GM10266 (cell line): ENCODE measurements around the gene DUS2.

ENCODE experiments used
- DNase-seq: peaks from one replicate; pipeline ENCODE4 v3.0.0; 2012; ENCODE audit errors: extremely low spot score
- CTCF ChIP-seq: IDR thresholded peaks from 2 replicates; pipeline ENCODE4 v1.5.1; 2012; ENCODE audit warnings: mild to moderate bottlenecking, low read depth; ENCODE audit not compliant: control insufficient read depth, insufficient read depth; ENCODE audit errors: missing control alignments

Gene DUS2

GRCh38 chr16:68085259-68086071, 62.4 kb downstream of the DUS2 start, which contains the start of gene NFATC3:
Gene NFATC3 (plus strand): TSS chr16:68085370. CDS start chr16:68085682, 312 bp downstream.
- TF ChIP-seq CTCF, result no peak
- DNase-seq, result peak; percentile 98

- DNase-seq, result no peak
- no peak for TF ChIP-seq CTCF
These were observed 63.3 kb downstream of the DUS2 start for GRCh38 chr16:68086336-68086841.

GRCh38 chr16:68086860-68087268, 63.8 kb downstream of the DUS2 start:
- DNase-seq, result no peak
- TF ChIP-seq CTCF, result no peak

GRCh38 chr16:68087688-68088087, 64.6 kb downstream of the DUS2 start:
- no peak for DNase-seq
- no peak for TF ChIP-seq CTCF

- no peak for DNase-seq
These were observed 65.3 kb downstream of the DUS2 start for GRCh38 chr16:68088130-68088972.

GRCh38 chr16:68089067-68089466, 66.0 kb downstream of the DUS2 start:
- TF ChIP-seq CTCF, result no peak
- DNase-seq, result no peak

More at GRCh38 chr16:68088130-68088972, 65.3 kb downstream of the DUS2 start:
- no peak for TF ChIP-seq CTCF

GRCh38 chr16:68090130-68090529, 67.0 kb downstream of the DUS2 start:
- TF ChIP-seq CTCF, result no peak
- no peak for DNase-seq
